ENCODE results near the gene SIRT5.

The SIRT5 gene

DNA sequence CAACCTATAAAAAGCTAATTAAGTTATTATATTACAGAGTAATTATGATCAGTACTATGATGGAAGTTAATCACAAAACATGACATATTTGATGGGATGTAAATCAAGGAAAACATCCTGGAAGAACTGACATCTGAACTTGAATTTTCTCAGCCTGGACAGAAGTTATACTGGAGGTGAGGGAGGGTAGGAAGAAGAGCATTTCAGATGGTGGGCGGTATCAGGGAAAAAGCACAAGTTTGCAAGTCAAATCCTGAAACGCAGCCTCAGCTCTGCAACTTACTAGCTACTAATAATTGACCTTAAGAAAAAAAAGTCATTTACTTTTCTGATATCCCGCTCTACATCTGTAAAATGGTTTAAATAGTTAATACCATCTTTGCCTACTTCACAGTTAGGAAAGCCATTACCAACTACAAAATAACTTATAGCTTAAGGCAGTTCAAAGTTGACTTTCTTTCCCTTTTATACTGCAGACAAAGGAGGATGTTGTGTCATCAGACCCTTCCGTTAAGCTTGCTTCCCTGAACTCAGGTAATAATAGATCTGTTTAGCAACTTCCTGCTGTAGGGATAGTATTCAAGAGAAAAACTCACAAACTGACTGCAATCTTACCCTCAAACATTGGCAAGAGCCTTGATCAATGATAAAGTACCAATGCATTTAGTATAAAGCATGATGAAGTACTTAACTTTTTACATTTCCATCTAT, 61.7 kb downstream of the SIRT5 start:
- peak; percentile 18 for DNase-seq (ENCODE audit: low spot score)

DNA sequence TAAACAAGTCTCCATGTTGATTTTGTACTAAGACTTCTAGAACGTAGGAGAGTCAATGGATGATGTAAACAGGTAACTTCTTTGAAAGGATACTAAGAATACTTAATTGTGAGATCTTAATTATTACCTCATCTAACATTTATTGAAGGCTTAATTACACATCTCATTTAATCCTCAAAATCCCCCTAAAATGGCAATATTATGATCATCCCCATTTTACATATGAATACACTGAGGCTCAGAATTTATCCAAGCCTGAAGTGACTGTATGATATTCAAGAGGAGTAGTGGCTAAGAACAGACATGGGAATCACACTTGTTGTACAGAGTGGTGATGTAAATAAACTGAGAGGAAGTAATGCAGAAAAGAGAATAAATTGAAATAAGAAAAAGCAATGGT, 63.6 kb downstream of the SIRT5 start:
- no peak for DNase-seq (ENCODE audit: low spot score)

DNA sequence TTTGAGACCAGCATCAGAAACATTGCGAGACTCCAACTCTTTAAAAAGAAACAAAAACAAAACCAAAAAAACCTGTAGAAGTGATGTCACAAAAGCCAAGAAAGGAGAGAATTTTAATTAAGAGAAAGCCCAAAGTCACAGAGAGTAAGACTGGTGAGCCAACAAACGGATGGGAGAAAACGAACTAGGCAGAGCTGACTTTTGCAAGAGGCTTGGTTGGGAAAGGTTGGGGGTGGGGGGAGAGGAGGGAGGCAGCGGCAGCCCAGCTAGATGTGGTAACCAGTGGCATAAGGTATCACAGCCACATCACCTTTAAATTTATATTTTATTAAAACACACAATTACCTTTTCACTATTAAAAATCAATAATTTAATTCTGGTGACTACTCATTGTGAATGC, 64.2 kb downstream of the SIRT5 start:
- no peak for DNase-seq (ENCODE audit: low spot score)

DNA sequence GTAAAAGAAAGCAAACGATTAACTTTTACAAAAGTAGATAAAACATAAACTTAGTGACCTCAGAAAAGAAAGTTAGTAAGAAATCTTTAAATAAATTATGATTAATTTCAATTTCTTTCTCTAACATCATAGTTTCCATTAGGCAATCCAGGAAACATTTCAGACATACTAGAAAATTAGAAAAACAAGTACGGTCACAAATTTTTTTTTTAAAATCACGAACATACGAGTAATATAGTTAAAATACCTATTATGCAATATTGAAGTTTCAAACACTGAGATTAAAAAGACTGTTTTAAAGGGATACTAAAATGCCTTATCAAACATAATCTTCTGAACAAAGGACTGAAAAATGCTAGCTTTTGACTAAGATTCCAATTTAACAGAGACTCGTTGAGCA, 66.9 kb downstream of the SIRT5 start:
- no peak for DNase-seq (ENCODE audit: low spot score)

DNA sequence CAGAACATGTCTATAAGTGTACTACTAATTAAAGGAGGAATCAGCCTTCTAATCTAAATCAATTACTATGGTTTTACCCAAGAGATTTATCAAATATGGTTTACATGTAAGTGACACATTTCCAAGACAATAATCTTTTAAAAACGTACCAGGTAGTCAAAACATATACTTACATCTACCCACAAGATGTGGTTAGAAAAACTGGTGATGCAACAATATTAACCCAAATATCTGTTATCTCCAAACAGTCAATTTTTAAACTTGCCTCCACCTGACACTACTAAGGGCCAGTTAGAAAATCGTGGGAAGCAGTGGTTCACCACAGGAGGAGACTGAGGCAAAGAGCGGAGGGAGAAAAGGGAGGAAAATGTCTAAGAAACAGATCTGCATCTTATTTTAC, 68.7 kb downstream of the SIRT5 start:
- DNase-seq (ENCODE audit: low spot score), result no peak

DNA sequence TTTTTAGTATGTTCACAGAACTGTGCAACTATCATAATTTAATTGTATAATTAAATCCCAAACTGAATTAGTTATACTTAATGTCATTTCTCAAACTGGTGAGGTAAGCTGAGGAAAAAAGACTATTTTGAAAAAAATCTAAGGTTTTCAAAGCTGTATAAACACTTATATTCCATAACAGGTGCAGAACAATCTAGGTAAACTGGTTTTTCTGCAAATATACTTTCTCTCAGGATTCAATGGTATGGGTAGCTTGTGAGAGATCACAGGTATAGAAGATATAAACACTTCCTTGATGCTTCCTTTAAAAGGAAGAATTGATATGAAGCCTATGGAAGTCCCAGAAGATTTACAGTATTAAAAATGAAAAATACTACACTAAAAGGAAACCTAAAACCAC, 74.4 kb downstream of the SIRT5 start:
- no peak for DNase-seq (ENCODE audit: low spot score)

DNA sequence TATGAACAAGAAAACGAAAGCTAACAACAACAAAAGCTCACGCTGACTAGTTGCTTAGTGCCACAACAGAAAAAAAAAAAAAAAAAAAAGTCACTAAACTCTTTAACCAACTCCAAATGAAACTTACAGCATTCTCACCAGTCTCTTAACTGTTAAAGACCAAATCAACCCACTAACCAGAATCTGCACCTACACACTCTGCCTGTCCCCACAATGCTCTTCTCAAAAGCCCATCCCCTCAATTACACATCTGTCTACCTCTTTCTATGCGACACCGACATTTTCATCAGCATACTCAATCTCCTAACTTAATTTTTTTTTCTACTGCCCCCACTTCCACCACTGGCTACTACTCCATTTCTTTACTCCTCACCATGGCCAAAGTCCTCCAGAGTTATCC, 75.0 kb downstream of the SIRT5 start:
- no peak for DNase-seq (ENCODE audit: low spot score)

DNA sequence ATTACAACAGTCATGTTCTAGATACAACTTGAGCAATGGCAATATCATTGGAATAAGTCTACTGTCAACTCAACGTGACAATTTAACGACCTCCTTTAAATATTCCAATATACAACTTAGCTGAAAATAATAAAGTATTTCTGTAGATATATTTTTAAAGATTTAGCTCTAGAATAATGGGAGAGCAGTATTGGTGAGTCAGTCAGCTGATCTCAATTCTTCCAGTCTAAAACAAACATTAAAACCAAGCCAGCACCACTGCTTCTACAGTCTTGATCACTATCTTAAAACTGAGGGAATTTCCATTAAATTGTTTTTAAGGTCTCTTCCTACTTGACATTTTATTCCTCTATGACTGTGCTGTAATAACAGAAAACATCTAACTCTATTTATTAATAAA, 78.9 kb downstream of the SIRT5 start:
- no peak for DNase-seq (ENCODE audit: low spot score)

DNA sequence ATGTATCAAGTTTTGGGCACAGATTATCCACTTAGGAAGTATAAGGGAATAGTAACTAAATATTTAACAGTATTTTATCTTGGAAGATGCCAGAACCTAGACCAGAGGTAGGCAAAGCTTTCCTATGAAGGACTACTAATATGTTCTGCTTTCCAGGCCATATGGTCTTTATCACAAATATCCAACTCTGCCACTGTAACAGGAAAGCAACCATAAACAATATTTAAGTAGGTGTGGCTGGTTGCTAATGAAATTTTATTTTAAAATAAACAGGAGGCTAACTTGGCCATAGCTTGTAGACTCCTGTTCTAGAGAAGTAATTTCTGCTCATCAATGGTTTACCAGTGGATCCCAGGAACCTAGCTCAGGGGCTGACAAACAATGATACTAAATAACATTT, 80.1 kb downstream of the SIRT5 start:
- no peak for DNase-seq (ENCODE audit: low spot score)

DNA sequence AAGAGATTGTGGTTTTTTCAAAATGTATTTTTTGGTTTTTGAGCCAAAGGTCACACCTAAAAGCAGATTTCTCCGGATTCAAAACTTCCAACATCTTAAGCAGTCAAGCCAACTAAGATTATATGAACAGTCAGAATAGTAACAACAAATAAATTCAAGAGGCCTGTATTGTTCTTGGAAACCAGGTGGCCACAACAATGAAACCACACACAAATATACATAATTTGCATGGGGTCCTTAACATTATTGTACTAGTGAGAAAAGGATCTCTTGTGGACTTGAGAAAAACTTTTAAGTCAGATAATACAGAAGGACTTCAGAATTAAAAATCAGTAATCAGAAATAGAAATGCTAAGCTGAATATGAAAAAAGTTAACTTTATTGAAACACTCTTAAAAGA, 81.3 kb downstream of the SIRT5 start:
- no peak for DNase-seq (ENCODE audit: low spot score)

DNA sequence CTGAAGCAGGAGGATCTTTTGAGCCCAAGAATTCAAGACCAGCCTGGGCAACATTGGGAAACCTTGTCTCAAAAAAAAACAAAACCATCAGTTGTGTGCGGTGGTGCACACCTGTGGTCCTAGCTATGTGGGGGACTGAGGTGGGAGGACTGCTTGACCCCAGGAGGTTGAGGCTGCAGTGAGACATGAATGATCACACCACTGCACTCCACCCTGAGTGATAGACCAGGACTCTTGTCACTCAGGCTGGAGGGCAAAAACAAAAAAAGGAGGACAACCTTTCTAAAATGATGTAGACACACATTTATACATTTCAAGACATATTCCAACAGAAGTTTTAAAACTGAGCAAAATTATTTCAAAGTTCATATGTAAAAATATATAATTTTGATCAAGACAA, 85.9 kb downstream of the SIRT5 start:
- DNase-seq (ENCODE audit: low spot score), result no peak

DNA sequence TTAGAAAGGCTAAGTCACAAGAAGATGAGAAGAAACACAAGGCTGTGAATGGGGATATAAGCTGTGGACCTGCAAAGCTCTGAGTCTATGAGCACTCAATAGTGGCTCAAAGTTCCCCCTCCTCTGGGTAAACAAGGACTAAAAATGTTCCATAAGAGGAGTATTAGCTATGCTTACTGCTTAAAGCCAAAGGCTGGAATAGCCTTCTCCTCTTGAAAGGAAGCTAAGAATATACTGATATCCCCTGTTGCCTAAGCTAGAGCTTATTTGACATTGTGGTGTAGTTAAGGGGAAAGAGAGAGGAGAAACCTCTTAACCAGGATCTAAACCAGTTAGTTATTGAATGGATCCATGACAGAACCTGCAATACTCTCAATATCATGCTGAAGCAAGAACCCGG, 86.5 kb downstream of the SIRT5 start:
- DNase-seq (ENCODE audit: low spot score), result no peak

DNA sequence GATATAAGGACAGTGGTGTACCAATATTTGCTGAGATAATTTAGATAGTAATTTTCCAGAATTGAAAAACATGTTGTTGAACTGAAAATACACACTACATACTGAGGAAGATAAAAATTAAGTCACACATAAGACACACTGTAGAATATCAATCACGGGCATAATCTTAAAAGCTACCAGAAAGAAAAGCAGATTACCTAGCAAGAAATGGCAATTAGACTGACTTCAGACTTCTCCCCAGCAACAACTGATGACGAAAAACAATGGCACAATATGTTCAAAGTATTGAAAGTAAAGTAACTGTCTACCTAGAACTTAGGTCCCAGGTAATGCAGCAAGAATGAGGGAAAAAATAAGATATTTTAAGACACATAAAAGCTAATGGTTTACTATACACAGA, 87.2 kb downstream of the SIRT5 start:
- DNase-seq (ENCODE audit: low spot score), result no peak

DNA sequence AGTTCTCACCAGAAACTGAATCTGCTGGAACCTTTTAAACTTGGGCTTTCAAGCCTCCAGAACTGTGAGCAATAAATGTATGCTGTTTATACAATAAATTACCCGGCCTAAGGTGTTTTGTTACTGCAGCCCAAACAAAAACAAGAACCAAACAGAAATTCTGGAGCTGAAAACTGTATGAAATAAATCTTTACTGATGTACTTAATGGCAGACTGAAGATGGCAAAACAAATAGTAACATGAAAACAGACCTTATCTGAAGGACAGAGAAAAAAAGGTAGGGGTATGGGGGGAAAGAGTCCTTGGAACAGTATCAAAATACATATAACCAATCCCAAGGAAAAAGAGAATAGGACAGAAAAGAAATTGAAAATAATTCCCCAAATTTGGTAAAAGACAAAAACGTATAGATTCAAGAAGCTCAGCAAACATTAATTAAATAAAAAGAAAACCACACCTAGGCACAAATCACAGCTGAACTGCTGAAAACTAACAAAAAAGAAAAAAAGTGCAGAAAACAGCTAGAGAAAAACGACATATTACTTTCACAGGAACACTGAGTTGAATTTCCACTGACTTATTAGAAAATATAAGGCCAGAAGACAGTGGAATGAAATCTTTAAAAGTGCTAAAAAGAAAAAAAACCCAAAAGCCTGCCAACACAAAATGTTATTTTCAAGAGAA, 88.4 kb downstream of the SIRT5 start:
- no peak for DNase-seq (ENCODE audit: low spot score)

DNA sequence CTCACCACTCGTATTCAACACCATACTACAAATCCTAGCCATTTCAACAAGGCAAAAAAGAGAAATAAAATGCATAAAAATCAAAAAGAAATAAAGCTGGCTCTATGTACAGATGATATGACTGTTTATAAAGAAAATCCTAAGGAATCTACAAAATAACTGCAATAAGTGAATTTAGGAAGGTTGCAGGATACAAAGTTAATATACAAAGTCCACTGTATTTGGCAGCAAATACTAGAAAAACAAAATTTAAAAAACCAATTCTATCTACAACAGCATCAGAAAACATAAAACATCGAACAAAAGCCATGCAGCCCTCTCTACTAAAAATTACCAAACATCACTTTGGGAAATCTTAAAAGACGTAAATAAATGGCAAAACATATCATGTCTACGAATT, 89.6 kb downstream of the SIRT5 start:
- DNase-seq (ENCODE audit: low spot score), result no peak
